Ovary (tissue), 9 donors: ENCODE measurements around the gene ELL2. TPM values are rescaled to one million over a fixed set of nuclear protein-coding genes. Genes with fewer than 3 reads are reported as not detected.

Experiments used
- DNase-seq, 5 donors: peaks; one replicate each; pipeline ENCODE4 v3.0.0-alpha.2; 2019 to 2020
- H3K27ac ChIP-seq, 2 donors: fragments of 200-600 bp; one replicate each; pipeline versions ENCODE4 v1.5.1 to v1.8.0; 2019 to 2022
- H3K27me3 ChIP-seq: fragments of 200-600 bp; one replicate; pipeline ENCODE4 v1.8.0; 2022
- H3K36me3 ChIP-seq: fragments of 200-600 bp; sonication (generic); one replicate; pipeline ENCODE4 v1.5.1; 2019
- H3K4me1 ChIP-seq: one replicate; pipeline ENCODE4 v1.8.1; 2013; ENCODE audit warnings: mild to moderate bottlenecking, moderate library complexity; ENCODE audit not compliant: insufficient read depth
- H3K4me3 ChIP-seq: fragments of 200-600 bp; sonication (generic); one replicate; pipeline ENCODE4 v1.5.1; 2017
- H3K9me3 ChIP-seq, 2 donors: fragments of 200-600 bp in 1 of 2; sonication (generic) in 1 of 2; one replicate each; pipeline versions ENCODE4 v1.5.1 to v1.8.1; 2013 to 2019; ENCODE audit warnings: mild to moderate bottlenecking in 1 of 2, moderate library complexity in 1 of 2
- CTCF ChIP-seq, 3 donors: fragments of 450-650 bp in 2 of 3; fragments of 200-600 bp in 1 of 3; IDR thresholded peaks; one replicate each; pipeline versions ENCODE4 v1.5.1 to v1.8.0; 2016 to 2022; ENCODE audit warnings: antibody characterized with exemption in 3 of 3, mild to moderate bottlenecking in 1 of 3
- EP300 ChIP-seq: sonication (generic); formaldehyde crosslinking; IDR thresholded peaks from one replicate; pipeline ENCODE4 v1.6.1; 2017; ENCODE audit warnings: antibody characterized with exemption
- POLR2A ChIP-seq: fragments of 450-650 bp; IDR thresholded peaks from one replicate; pipeline ENCODE4 v1.6.1; 2017; ENCODE audit warnings: antibody characterized with exemption, mild to moderate bottlenecking, moderate library complexity
- WGBS, 3 donors: extraction: QIAGEN DNeasy Blood & Tissue Kit in 1 of 3; methylation state at CpG; one replicate each; pipeline versions ENCODE4 v1.1.5 to v1.1.7; 2013 to 2017; 5-methylcytosine and 5-hydroxymethylcytosine counted together
- intact Hi-C, 4 donors: fragments of 100-400 bp; cut with DNase I; formaldehyde crosslinking; loops; one replicate each; pipeline versions ENCODE4 v1.11.0 to v1.15.1; 2022 to 2023
- polyA plus RNA-seq, 2 donors: library from polyadenylated mRNA; stranded (reverse); fragments of 200-250 nt in 1 of 2; fragments of 350-450 nt in 1 of 2; fragmentation: Illumina TruSeq in 1 of 2; extraction: RNeasy Lipid Tissue Mini Kit (QIAGEN cat#74804) in 1 of 2; gene quantifications; one replicate each; pipeline ENCODE4 v1.2.3, GENCODE V29; 2013 to 2014
- total RNA-seq, 7 donors: library from RNA; depleted of rRNA in 2 of 7; stranded (reverse); fragments of >200 nt in 2 of 7; fragmentation: NEBNext Ultra II Directional in 3 of 7; extraction: Animal tissue kit (Norgen Biotek cat#: 25700) in 3 of 7; gene quantifications; one replicate each; pipeline versions ENCODE4 v1.1.0 to v1.2.4, GENCODE V29; 2016 to 2023
- donor health status: DM: no; HTN: no; CAD: no; lungs with moderate emphysema.
- donor health status: DM: no; HTN: no; CAD: no.
- donor health status: Bipolar disorder and iron deficiency.
- donor health status: DM: yes; HTN: yes; CAD: no.
- donor health status: DM: no; HTN: no; CAD: no.
- donor health status: DM: yes; HTN: yes; CAD: no.

ELL2 gene
- total and polyA plus RNA-seq, 9 donors, result 7.2 to 73.2 (median 25.1) TPM

DNA sequence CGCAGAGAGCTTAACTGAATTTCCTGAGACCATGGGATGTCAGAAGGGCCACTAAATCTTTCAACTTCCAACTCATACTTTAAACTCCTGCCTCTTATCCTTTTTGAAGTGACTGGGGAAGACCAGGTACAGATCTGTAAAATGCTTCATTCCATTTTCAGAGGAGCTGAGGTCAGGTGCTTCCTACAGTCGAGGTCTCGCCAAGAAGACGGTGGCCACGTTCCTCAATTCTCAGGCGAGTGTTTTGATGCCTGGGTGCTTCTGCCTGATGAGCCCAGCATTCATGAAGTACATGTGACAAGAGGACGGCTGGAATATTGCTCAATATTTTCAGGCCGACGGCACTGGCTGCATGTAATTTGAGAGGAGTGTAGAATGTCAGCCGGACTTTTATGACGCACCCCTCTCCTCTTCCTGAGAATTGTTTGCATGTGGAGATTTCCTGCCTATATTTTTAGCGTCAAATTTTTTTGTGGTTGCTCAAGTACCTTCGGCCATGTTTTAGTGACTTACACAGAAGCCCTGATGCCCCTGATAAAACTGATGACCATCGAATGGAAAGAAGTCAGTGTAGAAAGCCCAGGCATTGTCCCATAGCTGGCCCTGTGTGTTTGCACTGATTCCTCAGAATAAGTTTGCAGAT is 100.3 kb downstream of the ELL2 start:
- 45 to 53% (median 48%) methylated on average over 14 of the region's 14 CpGs for WGBS, 3 donors
- Histone ChIP-seq H3K27ac (no peak overlapping the region), H3K9me3 (no peaks in the 10 kb centered on the region), H3K4me1 (peaks cover 13% of the 10 kb centered on the region), H3K4me3 (no peak overlapping the region), H3K36me3 (no peaks in the 10 kb centered on the region), H3K27me3 (no peaks in the 10 kb centered on the region)
- intact Hi-C loops, result no loop called here
- DNase-seq, result peak; percentile 24 to 76 (median 53)
- TF ChIP-seq POLR2A, result no peak
- no peak for TF ChIP-seq CTCF (IDR thresholded peaks at IDR 0.05)
- peak; percentile 35 for TF ChIP-seq EP300

DNA sequence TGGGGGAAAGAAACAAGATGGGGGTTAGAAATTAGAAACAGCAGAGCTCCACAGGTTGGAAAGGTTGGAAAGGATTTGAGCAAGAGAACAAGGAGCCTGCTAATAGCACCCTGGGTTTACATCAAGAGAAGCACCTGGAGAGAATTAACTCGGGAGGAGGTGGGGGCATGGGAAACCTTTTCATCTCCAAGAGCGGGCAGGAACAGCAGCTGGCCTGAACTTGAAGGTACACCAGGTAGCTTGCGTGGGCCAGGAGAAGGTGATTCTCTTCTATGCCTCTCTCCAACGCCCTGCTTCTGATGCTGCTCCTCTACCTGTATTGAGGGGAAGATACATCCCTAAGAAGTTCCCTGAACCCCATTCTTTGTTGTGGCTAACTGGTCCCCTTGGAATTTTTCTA is 102.0 kb downstream of the ELL2 start:
- intact Hi-C loops, result loop anchor here (2.0 to 10.0 kb wide), 5 partner anchors 101 to 478 kb away; partner anchors contain the start of gene ELL2 (in 3 of the 4)
- no peaks in the 10 kb centered on the region for H3K9me3 ChIP-seq
- peaks cover 13% of the 10 kb centered on the region for H3K4me1 ChIP-seq
- H3K27ac ChIP-seq, result no peak overlapping the region
- no peaks in the 10 kb centered on the region for H3K36me3 ChIP-seq
- TF ChIP-seq CTCF (IDR thresholded peaks at IDR 0.05), result no peak
- TF ChIP-seq EP300, result no peak
- TF ChIP-seq POLR2A, result no peak
- DNase-seq, result no peak
- 83 to 99% (median 97%) methylated on average over 4 of the region's 4 CpGs for WGBS, 3 donors
- H3K27me3 ChIP-seq, result no peaks in the 10 kb centered on the region
- H3K4me3 ChIP-seq, result no peak overlapping the region

DNA sequence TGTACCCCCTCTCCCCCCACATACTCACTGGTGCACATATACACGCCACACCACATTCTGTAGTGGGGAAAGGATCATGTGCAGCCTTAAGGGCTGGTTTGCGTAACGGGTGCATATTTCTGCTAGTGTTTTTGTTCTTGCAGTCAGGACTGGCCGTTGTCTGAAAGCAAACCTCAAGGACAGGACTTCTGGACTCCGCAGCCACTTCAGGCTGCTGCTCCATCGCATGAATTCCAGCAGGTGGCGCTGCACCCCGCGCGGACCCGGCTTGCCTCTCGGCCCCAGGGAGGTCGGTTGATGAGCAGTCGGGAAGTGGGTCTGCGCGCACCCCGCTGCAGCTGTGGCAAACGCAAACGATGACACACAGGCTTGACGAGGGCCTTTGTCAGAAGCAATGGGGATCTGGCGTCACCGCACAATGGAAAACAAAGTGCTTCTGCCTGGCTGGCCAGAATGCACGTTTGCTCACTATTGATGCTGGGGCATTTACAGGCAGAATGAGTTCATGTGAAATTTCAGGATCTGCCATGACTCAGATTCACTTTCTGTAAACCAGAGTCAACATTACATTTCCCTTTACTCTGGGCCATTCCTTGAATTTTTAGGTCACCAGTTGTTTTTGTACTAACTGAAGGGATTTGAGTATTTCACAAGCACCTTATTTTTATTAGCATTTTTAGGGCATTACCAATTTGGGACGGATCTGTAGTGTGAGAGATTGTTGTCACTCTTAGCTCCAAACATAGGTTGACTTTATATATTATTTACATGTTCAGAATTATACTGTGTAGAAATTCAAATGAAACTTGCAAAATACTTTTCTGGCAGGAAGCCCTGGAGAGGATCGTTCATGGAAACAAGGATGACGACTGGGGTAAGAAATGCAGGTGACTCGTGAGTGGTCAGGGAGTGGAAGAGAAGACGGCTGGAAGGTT is 102.7 kb downstream of the ELL2 start:
- Histone ChIP-seq H3K36me3 (no peaks in the 10 kb centered on the region), H3K9me3 (no peaks in the 10 kb centered on the region), H3K4me3 (peak overlapping the region; percentile 17), H3K4me1 (peaks cover 13% of the 10 kb centered on the region), H3K27ac (peak overlapping the region; percentile 56 to 83), H3K27me3 (no peaks in the 10 kb centered on the region)
- TF ChIP-seq CTCF (IDR thresholded peaks at IDR 0.05) (peak; percentile 97 to 100 (median 99)), EP300 (peak; percentile 91), POLR2A (peak; percentile 34)
- intact Hi-C loops, result loop anchor here (2.0 to 10.0 kb wide), 5 partner anchors 102 to 478 kb away; partner anchors contain the start of gene ELL2 (in 3 of the 4)
- 5 to 9% (median 7%) methylated on average over 28 of the region's 28 CpGs for WGBS, 3 donors
- peak; percentile 90 to 94 (median 91) for DNase-seq

GRCh38 chr5:95858023-95858461 is 103.6 kb downstream of the ELL2 start:
- peaks cover 13% of the 10 kb centered on the region for H3K4me1 ChIP-seq
- DNase-seq, result peak in 4 of 5 donors; percentile 53 to 60 (median 58)
- intact Hi-C loops, result loop anchor here (2.0 to 10.0 kb wide), 5 partner anchors 103 to 479 kb away; partner anchors contain the start of gene ELL2 (in 3 of the 4)
- H3K27ac ChIP-seq, result peak overlapping the region; percentile 51 to 83
- H3K9me3 ChIP-seq, result no peaks in the 10 kb centered on the region
- 59 to 82% (median 76%) methylated on average over 8 of the region's 8 CpGs for WGBS, 3 donors
- H3K4me3 ChIP-seq, result no peak overlapping the region
- H3K36me3 ChIP-seq, result no peaks in the 10 kb centered on the region
- H3K27me3 ChIP-seq, result no peaks in the 10 kb centered on the region
- TF ChIP-seq POLR2A, result no peak
- no peak for TF ChIP-seq EP300
- no peak for TF ChIP-seq CTCF (IDR thresholded peaks at IDR 0.05)
